ENCODE data around the gene PABPN1L.

DNA sequence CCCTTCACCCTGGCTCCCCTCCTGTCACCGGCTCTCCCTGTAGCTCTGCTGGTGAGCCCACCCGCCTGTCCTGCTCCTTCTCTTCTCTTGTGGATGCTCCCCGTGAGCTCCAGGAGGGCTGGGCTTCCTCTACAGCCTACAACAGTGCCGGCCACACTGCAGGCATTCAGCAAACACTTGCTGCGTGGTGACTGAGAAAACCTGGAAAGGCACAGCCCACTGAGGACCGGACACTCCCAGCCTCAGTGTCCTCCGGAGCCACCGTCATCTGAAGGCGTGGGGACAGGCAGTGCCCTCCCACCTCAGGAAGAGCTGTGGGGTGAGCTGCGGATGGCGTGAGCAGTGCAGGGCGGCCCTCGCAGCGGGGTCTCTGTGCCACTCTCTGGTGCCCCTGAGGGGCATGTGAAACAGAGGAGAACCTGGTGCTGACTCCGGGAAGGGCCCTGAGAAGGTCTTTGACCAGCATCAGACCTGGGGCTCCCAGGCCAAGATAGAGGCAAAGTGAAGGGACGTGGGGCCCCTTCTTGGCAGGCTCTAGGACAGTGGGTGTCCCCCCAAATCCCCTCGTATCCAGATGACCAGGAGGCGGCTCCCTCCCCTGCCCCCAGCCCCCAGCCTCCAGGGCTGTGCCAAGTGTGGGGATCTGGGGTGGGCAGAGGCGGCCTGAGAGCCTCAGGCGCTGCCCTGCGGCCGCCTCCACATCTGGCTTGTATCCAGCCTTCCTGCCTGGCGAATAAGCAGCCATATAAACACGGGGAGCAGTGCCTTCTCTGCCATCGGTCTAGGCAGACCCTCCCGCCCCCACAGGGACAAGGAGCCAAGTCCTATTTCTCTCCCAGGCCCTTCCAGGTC is 44.0 kb upstream of the PABPN1L start:
- TF ChIP-seq, protein P1, sequence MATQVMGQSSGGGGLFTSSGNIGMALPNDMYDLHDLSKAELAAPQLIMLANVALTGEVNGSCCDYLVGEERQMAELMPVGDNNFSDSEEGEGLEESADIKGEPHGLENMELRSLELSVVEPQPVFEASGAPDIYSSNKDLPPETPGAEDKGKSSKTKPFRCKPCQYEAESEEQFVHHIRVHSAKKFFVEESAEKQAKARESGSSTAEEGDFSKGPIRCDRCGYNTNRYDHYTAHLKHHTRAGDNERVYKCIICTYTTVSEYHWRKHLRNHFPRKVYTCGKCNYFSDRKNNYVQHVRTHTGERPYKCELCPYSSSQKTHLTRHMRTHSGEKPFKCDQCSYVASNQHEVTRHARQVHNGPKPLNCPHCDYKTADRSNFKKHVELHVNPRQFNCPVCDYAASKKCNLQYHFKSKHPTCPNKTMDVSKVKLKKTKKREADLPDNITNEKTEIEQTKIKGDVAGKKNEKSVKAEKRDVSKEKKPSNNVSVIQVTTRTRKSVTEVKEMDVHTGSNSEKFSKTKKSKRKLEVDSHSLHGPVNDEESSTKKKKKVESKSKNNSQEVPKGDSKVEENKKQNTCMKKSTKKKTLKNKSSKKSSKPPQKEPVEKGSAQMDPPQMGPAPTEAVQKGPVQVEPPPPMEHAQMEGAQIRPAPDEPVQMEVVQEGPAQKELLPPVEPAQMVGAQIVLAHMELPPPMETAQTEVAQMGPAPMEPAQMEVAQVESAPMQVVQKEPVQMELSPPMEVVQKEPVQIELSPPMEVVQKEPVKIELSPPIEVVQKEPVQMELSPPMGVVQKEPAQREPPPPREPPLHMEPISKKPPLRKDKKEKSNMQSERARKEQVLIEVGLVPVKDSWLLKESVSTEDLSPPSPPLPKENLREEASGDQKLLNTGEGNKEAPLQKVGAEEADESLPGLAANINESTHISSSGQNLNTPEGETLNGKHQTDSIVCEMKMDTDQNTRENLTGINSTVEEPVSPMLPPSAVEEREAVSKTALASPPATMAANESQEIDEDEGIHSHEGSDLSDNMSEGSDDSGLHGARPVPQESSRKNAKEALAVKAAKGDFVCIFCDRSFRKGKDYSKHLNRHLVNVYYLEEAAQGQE (IDR thresholded peaks at IDR 0.05; ENCODE audit: unreplicated experiment), result no peak
- no peak for TF ChIP-seq CREB1 (CRISPR knock-in tag; IDR thresholded peaks at IDR 0.05; ENCODE audit: low read depth)
- TF ChIP-seq, protein P2, sequence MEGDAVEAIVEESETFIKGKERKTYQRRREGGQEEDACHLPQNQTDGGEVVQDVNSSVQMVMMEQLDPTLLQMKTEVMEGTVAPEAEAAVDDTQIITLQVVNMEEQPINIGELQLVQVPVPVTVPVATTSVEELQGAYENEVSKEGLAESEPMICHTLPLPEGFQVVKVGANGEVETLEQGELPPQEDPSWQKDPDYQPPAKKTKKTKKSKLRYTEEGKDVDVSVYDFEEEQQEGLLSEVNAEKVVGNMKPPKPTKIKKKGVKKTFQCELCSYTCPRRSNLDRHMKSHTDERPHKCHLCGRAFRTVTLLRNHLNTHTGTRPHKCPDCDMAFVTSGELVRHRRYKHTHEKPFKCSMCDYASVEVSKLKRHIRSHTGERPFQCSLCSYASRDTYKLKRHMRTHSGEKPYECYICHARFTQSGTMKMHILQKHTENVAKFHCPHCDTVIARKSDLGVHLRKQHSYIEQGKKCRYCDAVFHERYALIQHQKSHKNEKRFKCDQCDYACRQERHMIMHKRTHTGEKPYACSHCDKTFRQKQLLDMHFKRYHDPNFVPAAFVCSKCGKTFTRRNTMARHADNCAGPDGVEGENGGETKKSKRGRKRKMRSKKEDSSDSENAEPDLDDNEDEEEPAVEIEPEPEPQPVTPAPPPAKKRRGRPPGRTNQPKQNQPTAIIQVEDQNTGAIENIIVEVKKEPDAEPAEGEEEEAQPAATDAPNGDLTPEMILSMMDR (conservative IDR thresholded peaks at IDR 0.05; ENCODE audit: low read depth in 2 of 2), result no peak
- no peak for TF ChIP-seq EZH2 (IDR thresholded peaks at IDR 0.05; ENCODE audit: low read depth, unreplicated experiment)
- no peak for TF ChIP-seq POLR2AphosphoS5 (IDR thresholded peaks at IDR 0.05; ENCODE audit: low read depth)
- no peak for TF ChIP-seq NANOG (IDR thresholded peaks at IDR 0.05; ENCODE audit: borderline replicate concordance)
- TF ChIP-seq EZH2phosphoT487 (IDR thresholded peaks at IDR 0.05; ENCODE audit: unreplicated experiment), result no peak
- TF ChIP-seq JUNB (IDR thresholded peaks at IDR 0.05; ENCODE audit: unreplicated experiment), result no peak
- TF ChIP-seq STAT1 (IDR thresholded peaks at IDR 0.05; ENCODE audit: unreplicated experiment), result no peak
- TF ChIP-seq ZNF114 (CRISPR knock-in tag; IDR thresholded peaks at IDR 0.05), result no peak
- TF ChIP-seq, protein P3, sequence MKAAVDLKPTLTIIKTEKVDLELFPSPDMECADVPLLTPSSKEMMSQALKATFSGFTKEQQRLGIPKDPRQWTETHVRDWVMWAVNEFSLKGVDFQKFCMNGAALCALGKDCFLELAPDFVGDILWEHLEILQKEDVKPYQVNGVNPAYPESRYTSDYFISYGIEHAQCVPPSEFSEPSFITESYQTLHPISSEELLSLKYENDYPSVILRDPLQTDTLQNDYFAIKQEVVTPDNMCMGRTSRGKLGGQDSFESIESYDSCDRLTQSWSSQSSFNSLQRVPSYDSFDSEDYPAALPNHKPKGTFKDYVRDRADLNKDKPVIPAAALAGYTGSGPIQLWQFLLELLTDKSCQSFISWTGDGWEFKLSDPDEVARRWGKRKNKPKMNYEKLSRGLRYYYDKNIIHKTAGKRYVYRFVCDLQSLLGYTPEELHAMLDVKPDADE (IDR thresholded peaks at IDR 0.05), result no peak
- no peak for TF ChIP-seq ZNF331 (CRISPR knock-in tag; IDR thresholded peaks at IDR 0.05; ENCODE audit: low read depth)
- TF ChIP-seq, protein P4, sequence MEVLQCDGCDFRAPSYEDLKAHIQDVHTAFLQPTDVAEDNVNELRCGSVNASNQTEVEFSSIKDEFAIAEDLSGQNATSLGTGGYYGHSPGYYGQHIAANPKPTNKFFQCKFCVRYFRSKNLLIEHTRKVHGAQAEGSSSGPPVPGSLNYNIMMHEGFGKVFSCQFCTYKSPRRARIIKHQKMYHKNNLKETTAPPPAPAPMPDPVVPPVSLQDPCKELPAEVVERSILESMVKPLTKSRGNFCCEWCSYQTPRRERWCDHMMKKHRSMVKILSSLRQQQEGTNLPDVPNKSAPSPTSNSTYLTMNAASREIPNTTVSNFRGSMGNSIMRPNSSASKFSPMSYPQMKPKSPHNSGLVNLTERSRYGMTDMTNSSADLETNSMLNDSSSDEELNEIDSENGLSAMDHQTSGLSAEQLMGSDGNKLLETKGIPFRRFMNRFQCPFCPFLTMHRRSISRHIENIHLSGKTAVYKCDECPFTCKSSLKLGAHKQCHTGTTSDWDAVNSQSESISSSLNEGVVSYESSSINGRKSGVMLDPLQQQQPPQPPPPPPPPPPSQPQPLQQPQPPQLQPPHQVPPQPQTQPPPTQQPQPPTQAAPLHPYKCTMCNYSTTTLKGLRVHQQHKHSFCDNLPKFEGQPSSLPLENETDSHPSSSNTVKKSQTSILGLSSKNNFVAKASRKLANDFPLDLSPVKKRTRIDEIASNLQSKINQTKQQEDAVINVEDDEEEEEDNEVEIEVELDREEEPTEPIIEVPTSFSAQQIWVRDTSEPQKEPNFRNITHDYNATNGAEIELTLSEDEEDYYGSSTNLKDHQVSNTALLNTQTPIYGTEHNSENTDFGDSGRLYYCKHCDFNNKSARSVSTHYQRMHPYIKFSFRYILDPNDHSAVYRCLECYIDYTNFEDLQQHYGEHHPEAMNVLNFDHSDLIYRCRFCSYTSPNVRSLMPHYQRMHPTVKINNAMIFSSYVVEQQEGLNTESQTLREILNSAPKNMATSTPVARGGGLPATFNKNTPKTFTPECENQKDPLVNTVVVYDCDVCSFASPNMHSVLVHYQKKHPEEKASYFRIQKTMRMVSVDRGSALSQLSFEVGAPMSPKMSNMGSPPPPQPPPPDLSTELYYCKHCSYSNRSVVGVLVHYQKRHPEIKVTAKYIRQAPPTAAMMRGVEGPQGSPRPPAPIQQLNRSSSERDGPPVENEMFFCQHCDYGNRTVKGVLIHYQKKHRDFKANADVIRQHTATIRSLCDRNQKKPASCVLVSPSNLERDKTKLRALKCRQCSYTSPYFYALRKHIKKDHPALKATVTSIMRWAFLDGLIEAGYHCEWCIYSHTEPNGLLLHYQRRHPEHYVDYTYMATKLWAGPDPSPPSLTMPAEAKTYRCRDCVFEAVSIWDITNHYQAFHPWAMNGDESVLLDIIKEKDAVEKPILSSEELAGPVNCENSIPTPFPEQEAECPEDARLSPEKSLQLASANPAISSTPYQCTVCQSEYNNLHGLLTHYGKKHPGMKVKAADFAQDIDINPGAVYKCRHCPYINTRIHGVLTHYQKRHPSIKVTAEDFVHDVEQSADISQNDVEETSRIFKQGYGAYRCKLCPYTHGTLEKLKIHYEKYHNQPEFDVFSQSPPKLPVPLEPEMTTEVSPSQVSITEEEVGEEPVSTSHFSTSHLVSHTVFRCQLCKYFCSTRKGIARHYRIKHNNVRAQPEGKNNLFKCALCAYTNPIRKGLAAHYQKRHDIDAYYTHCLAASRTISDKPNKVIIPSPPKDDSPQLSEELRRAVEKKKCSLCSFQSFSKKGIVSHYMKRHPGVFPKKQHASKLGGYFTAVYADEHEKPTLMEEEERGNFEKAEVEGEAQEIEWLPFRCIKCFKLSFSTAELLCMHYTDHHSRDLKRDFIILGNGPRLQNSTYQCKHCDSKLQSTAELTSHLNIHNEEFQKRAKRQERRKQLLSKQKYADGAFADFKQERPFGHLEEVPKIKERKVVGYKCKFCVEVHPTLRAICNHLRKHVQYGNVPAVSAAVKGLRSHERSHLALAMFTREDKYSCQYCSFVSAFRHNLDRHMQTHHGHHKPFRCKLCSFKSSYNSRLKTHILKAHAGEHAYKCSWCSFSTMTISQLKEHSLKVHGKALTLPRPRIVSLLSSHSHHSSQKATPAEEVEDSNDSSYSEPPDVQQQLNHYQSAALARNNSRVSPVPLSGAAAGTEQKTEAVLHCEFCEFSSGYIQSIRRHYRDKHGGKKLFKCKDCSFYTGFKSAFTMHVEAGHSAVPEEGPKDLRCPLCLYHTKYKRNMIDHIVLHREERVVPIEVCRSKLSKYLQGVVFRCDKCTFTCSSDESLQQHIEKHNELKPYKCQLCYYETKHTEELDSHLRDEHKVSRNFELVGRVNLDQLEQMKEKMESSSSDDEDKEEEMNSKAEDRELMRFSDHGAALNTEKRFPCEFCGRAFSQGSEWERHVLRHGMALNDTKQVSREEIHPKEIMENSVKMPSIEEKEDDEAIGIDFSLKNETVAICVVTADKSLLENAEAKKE (CRISPR knock-in tag; IDR thresholded peaks at IDR 0.05), result no peak

Measured in GM23338 (cell line).